ENCODE measurements around the gene HSPA1L.

Gene HSPA1L

DNA sequence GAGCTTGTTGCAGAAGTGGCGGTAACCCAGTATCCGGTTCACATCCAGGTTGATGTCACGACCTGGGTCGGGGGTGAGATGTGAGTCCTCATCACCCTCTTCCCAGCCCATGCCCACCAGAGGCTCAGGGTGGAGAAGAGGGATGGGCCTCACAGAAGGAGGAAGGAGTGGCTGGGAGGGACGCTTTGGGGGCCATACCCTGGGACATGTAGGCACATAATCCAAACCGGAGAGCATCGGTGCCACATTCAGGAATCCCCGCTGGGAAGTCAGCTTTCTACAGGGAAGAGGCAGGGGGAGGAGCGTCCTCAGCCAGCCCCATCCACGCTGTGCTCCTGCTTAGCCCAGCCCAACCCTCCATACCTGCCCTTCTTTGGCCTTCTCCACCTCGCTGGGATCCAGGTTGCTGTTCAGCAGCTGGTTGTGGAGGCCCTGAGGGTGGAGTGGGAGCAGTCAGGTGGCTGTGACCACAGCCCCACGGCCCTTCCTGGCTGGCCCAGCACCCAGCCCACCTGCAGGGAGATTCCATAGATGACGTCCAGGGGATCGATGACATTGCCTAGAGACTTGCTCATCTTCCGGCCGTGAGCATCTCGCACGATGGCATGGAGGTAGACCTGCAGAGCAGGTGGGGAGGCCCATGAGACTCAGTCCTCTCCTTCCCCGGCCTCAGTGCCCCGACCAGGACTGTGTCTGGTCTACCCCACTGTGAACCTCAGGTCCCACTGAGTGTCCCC is 34.4 kb downstream of the HSPA1L start:
- DNase-seq = no peak

GRCh38 chr6:31779908-31780307 is 35.2 kb downstream of the HSPA1L start:
- no peak for DNase-seq

- no peak for DNase-seq
Measured at GRCh38 chr6:31778999-31779885, 35.8 kb downstream of the HSPA1L start.

- no peak for DNase-seq
Measured at GRCh38 chr6:31778193-31778592, 36.9 kb downstream of the HSPA1L start.

DNA sequence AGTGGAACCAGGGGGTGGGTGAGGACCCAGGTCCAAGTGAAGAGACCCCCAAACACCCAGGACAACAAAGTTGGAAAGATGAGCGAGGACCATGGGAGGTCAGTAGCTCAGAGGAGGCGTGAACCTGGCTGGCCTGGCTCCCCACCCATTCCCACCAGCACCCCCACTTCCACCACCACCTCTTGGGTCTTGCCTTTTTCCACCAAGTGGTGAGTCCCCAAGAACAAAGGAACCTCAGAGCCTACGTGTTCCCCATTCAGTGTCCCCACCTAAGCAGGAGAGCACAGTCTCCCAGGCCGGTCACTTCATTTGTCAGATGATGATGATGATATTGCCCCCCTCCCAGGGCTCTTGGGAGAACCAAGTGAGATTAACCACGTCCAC is 37.4 kb downstream of the HSPA1L start:
- DNase-seq = no peak

GRCh38 chr6:31776989-31777666 is 38.0 kb downstream of the HSPA1L start, which contains the start of gene VWA7:
VWA7 (minus strand) TSS chr6:31777328; CDS start chr6:31776779, 549 bp downstream.
- DNase-seq = peak; percentile 71

DNA sequence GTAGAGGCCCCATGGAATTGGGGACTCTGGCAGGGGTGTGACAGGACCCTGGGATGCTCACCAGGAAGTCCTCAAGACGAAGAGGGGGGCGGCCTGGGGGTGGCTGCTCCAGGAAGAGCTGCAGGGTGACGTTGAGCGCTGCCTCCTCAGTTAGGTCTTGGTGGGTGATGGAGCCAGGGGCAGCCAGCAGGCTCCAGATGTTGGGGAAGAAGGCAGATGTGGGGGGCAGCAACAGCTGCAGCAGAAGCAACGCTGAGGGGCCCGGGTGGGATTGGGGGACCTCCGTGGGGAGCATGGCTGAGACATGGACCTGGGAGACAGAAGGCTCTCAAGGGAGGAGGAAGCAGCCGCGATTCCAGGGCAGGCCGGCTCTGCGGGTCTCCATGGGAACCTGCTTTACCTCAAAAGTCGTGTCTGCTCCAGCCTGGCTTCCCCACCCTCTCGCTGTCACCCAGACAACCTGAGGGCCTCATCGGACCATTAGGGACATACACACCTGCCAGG is 38.5 kb downstream of the HSPA1L start:
- no peak for DNase-seq

DNA sequence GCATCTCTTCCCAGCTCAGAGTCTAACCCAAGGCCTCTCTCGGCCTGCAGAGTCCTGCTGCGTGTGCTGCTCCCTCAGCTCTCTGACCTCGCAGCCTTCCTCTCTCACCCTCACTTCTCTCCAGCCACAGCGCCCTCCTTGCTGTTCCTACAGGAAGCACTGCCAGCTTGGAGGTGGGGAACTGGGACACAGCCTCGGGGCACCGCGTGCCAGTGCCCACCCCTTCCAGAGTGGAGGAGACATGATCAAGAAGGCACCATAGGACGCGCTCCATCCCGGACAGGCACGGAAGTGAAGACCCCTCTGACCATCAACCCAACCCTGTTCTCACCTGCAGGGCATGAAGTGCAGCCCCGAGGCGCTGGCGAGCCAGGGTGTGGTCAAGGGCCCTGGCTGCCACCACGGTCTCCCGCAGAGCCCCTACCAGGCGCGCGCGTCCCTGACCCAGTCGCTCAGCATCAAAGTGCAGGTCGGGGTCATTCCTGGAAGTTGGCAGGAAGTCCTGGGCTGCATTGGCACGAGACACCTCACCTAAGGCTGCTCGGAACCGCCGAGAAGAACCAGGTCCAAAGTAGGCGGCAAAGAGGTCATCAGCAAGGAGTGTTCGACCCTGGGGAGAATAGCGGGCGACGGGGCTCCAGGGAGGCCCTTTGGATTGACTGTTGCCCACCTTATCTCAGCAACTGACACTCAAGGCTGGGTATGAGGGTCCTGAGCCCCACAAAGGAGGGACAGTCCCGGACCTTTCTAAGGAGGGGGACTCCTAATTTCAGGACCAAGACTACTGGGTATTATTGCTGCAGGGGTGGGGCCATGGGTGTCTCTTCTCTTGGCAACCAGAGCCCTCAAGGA is 39.2 kb downstream of the HSPA1L start:
- DNase-seq = no peak

DNA sequence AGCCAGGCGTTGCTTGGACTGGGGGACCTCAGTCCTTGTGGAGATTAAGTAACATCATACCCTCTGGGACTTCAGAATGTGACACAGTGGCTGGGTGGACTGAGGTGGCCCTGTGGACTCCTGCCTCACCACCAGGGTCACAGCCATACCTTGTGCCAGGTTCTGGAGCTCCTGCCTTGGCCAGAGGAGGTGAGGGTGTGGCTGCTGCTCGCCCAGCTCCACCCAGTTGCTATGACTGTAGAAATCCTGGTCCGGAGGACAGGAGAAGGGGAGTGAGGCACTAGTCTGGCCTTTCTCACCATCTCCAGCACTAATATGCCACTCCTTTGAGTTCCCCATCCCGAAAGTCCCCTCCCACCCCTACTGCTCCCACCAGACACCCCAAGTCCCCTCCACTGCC is 39.9 kb downstream of the HSPA1L start:
- DNase-seq = peak; percentile 26

GRCh38 chr6:31771992-31772358 is 43.1 kb downstream of the HSPA1L start:
- no peak for DNase-seq

- no peak for DNase-seq
Measured at GRCh38 chr6:31770860-31771259, 44.2 kb downstream of the HSPA1L start.

- DNase-seq = peak; percentile 94
Measured at GRCh38 chr6:31769684-31770371, 45.3 kb downstream of the HSPA1L start.

- DNase-seq = no peak
Measured at GRCh38 chr6:31768363-31769257, 46.5 kb downstream of the HSPA1L start.

GRCh38 chr6:31767096-31767645 is 47.9 kb downstream of the HSPA1L start:
- DNase-seq = no peak

DNA sequence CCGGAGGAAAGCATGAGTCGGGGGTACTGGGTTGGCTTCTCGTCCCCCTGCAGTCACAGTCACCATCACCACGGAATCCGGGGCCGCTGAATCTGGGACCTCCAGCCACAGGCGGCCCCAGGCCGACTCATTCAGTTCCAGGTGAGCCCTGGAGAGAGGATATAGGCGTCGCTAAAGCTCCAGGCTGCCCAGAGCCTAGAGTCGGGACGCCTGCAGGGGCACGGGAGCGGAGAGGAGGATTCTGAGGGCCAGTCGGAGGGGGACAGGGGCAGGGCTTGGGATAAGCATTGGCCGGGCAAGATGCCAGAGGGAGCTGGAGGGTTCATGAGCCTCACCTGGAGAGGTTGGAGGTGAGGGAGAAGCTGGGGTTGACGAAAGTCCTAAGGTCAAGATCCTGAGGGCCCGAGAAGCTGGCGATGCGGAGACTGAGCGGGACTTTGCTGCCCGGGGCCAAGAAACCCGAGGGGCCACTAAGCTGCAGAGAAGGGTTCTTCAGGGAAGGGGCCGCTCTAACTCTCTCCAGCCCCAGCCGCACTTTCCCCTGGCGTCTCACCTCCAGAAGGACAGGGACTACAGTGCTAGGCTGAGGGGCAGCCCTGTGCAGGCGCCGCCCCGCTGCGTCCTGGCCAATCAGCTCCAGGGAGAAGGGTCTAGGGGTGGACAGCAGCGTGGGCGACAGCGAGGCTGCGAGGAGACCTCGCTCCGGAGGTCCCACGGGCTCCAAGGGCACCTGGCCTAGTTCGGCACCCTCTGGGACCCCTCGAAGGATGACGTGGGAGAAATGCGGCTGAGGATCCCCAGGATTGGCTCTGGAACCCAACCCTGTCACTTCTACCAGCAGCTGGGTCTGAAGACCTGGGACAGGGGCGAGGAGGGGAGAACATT is 48.9 kb downstream of the HSPA1L start:
- DNase-seq = peak; percentile 77

DNA sequence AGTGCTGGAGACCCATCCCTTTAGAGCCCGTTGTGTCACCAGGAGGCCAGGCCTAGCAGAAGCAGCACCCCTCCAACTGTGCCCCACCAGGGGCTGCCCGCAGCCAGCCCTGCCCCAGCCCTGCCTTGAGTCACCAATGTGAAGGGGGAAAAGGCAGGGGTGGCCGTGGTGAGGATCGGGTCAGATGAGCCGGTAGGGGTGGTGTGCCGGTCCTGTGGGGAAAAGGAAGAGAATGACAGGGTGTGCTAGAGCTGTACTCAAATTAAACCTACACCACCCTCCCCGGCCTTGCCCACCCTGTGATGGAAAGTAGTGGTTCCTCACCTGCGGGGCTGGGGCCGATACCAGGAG is 49.5 kb downstream of the HSPA1L start:
- no peak for DNase-seq

DNA sequence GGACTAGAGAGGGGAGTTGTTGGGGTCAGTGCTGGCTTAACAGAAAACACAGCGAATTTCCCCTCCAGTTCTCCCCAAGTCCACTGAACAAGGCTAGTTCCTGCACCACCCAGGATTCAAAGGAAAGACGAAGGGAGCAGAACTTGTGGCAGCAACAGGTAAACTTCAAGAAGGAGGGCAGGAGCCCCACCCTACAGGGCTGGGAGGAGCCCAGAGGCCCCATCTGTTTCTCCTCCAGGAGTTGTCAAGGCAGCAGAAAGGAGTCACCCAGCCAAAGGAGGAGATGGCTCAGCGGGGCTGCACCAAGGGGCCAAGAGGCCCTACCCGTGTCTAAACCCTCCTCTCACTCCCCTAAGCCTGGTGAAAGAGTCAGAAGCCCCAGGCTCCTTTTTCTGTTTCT is 50.9 kb downstream of the HSPA1L start:
- peak; percentile 25 for DNase-seq

GRCh38 chr6:31763619-31763940 is 51.5 kb downstream of the HSPA1L start:
- peak; percentile 70 for DNase-seq

- no peak for DNase-seq
Measured at GRCh38 chr6:31762878-31763618, 52.0 kb downstream of the HSPA1L start.

All from NCI-H82 (cell line).